Glutamatergic neuron (in vitro differentiated cells): ENCODE data around the gene ALKBH6. TPM values are rescaled to one million over a fixed set of nuclear protein-coding genes. Genes with fewer than 3 reads are reported as not detected.

Experiments used
- DNase-seq: peaks from one replicate; pipeline ENCODE4 v3.0.0; 2022
- H3K27ac Mint-ChIP-seq: one replicate; pipeline ENCODE4 v1.8.0; 2020; ENCODE audit warnings: mild to moderate bottlenecking, mixed read lengths, inconsistent platforms; ENCODE audit not compliant: unreplicated experiment
- H3K27me3 Mint-ChIP-seq: one replicate; pipeline ENCODE4 v1.8.0; 2020; ENCODE audit warnings: mild to moderate bottlenecking, moderate library complexity, mixed read lengths, inconsistent platforms; ENCODE audit not compliant: unreplicated experiment
- H3K36me3 Mint-ChIP-seq: one replicate; pipeline ENCODE4 v1.8.0; 2020; ENCODE audit warnings: mild to moderate bottlenecking, mixed read lengths, inconsistent platforms; ENCODE audit not compliant: unreplicated experiment
- H3K4me1 Mint-ChIP-seq: one replicate; pipeline ENCODE4 v1.8.0; 2020; ENCODE audit warnings: mild to moderate bottlenecking, low read depth, mixed read lengths, inconsistent platforms; ENCODE audit not compliant: unreplicated experiment
- H3K4me3 Mint-ChIP-seq: one replicate; pipeline ENCODE4 v1.8.0; 2020; ENCODE audit warnings: mild to moderate bottlenecking, mixed read lengths, inconsistent platforms; ENCODE audit not compliant: unreplicated experiment
- H3K9me3 Mint-ChIP-seq: one replicate; pipeline ENCODE4 v1.8.0; 2020; ENCODE audit warnings: mild to moderate bottlenecking, moderate library complexity, mixed read lengths, inconsistent platforms; ENCODE audit not compliant: unreplicated experiment
- total RNA-seq: library from RNA; stranded (reverse); fragmentation: NEBNext Ultra II Directional; extraction: Animal tissue kit (Norgen Biotek cat#: 25700); gene quantifications from one replicate; pipeline ENCODE4 v1.2.1, GENCODE V29; 2021; ENCODE audit not compliant: unreplicated experiment
- TF ChIP-seq, protein P1 (sequence below): fragments of 200-600 bp; sonication (generic); IDR thresholded peaks from one replicate; pipeline ENCODE4 v1.5.0; 2021; ENCODE audit not compliant: partially characterized antibody, unreplicated experiment

Gene ALKBH6
- total RNA-seq, 1 donor from 2014 or later, result 29.5 TPM

DNA sequence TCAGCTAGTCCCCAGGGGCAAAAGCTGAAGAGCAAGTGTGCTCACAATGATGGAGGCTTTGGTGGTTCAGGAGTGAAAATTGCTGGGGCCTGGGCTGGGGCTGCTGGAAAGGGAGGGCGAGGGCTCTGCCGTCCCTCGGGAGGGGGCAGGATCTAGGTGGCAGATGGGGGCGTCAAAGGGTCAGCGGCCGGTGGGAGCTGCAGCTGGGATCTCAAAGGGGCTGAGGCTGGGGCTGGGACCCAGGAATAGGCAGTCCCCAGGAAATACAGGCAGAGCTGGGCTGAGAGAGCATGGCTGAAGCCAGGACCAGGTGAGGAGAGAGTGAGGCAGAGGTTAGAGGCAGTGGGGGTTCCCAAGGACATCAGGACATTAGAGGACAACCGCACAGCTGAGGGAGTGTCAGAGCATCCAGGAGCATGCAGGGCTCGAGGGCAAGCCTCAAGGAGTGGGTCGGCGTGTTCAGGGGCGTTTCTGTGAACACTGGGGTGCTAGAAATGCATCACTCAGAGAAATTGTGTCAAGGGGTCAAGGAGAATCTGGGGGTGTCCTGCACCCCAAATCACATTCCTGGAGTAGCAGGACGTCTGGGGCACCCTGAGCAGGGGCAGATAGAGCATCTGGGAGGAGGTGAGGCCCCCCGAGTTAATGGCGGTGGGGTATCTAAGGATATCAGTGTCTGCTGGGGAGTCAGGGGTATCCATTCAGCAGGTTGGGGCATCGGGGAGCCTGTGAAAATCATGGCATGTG lies 4.2 kb downstream of the ALKBH6 start:
- peak overlapping the region; percentile 86 for H3K27ac Mint-ChIP-seq
- H3K4me3 Mint-ChIP-seq, result peak overlapping the region; percentile 76
- peaks cover 15% of the 10 kb centered on the region for H3K4me1 Mint-ChIP-seq
- H3K27me3 Mint-ChIP-seq, result peaks cover 9% of the 10 kb centered on the region
- DNase-seq, result no peak
- peaks cover 2% of the 10 kb centered on the region for H3K9me3 Mint-ChIP-seq
- TF ChIP-seq, protein P1, sequence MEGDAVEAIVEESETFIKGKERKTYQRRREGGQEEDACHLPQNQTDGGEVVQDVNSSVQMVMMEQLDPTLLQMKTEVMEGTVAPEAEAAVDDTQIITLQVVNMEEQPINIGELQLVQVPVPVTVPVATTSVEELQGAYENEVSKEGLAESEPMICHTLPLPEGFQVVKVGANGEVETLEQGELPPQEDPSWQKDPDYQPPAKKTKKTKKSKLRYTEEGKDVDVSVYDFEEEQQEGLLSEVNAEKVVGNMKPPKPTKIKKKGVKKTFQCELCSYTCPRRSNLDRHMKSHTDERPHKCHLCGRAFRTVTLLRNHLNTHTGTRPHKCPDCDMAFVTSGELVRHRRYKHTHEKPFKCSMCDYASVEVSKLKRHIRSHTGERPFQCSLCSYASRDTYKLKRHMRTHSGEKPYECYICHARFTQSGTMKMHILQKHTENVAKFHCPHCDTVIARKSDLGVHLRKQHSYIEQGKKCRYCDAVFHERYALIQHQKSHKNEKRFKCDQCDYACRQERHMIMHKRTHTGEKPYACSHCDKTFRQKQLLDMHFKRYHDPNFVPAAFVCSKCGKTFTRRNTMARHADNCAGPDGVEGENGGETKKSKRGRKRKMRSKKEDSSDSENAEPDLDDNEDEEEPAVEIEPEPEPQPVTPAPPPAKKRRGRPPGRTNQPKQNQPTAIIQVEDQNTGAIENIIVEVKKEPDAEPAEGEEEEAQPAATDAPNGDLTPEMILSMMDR, result no peak
- no peaks in the 10 kb centered on the region for H3K36me3 Mint-ChIP-seq

DNA sequence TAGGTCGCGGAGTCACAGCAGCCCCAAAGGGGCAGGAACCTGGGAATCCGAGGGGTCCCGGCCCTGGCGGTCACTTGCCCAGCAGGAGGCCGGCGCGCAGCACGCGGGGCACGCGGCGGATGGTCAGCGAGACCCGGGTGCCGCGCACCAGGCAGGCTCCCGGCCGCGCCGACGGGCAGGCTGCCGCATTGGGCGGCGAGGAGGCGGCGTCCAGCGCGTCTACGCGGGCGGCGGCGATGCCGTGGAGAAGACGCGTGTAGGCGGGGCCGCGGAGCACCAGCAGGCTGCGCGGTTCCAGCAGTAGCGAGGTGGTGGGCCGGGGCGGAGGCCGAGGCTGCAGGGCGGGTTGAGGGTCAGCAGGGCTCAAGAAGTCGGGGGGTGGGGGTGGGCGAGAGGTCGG lies 4.8 kb downstream of the ALKBH6 start:
- H3K36me3 Mint-ChIP-seq, result no peaks in the 10 kb centered on the region
- H3K4me1 Mint-ChIP-seq, result peaks cover 14% of the 10 kb centered on the region
- DNase-seq, result peak; percentile 75
- TF ChIP-seq, protein P1, result no peak
- H3K9me3 Mint-ChIP-seq, result peaks cover 2% of the 10 kb centered on the region
- peak overlapping the region; percentile 76 for H3K4me3 Mint-ChIP-seq
- peaks cover 7% of the 10 kb centered on the region for H3K27me3 Mint-ChIP-seq
- H3K27ac Mint-ChIP-seq, result no peak overlapping the region

DNA sequence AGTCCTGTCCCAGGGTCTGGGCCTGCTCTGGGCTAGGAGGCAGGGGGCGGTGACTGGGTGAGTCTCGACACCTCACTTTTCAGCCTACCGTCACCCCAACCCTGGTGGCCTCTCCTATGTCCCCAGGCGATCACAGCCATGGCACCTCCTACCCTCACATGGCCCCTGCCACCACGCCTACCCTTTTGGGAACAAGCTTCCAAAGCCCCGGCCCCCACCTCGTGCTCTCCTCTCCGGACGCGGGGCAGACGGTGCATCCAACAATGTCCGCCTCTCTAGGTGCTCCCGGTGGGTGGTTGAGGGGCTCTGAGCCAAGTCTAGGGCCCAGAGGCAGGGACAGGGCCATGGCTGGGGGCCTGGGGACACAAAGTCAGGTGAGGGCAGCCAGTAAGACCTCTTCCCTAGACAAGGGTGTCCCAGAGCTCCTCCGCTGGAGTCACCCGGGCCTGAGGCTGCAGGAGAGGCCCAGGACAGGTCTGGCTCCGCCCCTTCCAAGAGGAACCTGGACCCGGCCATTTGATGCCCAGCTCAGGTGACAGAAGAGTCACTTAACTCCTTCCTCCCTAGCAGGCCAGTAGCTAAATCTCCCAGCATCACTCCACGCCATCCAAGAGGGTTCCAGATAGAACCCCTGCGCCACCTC lies 5.6 kb downstream of the ALKBH6 start, which contains the start of gene SYNE4:
Gene SYNE4, minus strand, starts transcription at position 478 of the 643 bp plus-strand sequence. Its CDS starts 132 bp downstream, at position 346.
- H3K4me3 Mint-ChIP-seq, result peak within 1 kb of the TSS; percentile 76
- H3K4me1 Mint-ChIP-seq, result peaks cover 13% of the 10 kb centered on the region
- TF ChIP-seq, protein P1, result no peak
- no peak for DNase-seq
- H3K27ac Mint-ChIP-seq, result peak within 1 kb of the TSS; percentile 86
- no peaks in the 10 kb centered on the region for H3K36me3 Mint-ChIP-seq
- H3K9me3 Mint-ChIP-seq, result peaks cover 2% of the 10 kb centered on the region
- peaks cover 6% of the 10 kb centered on the region for H3K27me3 Mint-ChIP-seq

DNA sequence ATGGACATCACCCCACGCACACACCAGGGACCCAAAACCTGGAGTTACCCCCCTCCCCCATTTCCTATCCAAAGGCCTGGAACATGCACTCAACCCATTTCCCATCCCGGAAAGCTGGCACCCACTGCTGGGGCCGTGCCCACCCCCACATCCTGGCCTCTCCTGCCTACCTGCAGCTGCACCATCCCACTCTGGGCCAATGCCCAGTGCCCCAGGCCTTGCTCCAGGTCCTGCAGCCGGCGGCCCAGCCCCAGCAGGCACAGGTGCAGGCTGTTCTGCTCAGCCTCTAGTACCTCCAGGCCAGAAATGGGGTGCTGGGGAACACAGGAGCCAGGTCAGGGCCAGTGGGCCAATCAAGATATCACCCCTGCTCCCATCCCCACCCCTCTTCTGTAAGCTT lies 7.1 kb downstream of the ALKBH6 start:
- peaks cover 3% of the 10 kb centered on the region for H3K27me3 Mint-ChIP-seq
- peaks cover 9% of the 10 kb centered on the region for H3K4me1 Mint-ChIP-seq
- no peak overlapping the region for H3K4me3 Mint-ChIP-seq
- peaks cover 2% of the 10 kb centered on the region for H3K9me3 Mint-ChIP-seq
- TF ChIP-seq, protein P1, result no peak
- H3K27ac Mint-ChIP-seq, result no peak overlapping the region
- no peak for DNase-seq
- H3K36me3 Mint-ChIP-seq, result no peaks in the 10 kb centered on the region

DNA sequence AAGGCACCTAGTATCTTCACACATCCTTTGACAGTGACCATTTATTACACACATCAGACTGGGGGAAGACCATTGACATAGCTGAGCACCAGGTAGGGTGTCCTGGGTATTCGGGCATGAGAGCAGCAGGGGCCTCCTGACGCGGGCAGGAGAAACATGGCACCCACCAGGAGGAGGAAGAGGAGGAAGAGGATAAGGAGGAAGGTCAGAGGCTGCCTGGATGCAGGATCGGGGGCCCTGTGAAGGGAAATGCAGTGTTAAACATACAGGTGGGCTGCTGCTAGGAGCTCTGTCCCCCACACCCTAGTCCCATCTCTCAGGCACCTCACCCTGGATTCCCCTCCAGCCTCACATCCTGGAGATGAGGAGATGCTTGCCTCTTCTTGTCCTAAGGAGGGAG lies 10.7 kb downstream of the ALKBH6 start:
- peaks cover 2% of the 10 kb centered on the region for H3K27me3 Mint-ChIP-seq
- TF ChIP-seq, protein P1, result no peak
- no peaks in the 10 kb centered on the region for H3K4me1 Mint-ChIP-seq
- DNase-seq, result no peak
- no peak overlapping the region for H3K4me3 Mint-ChIP-seq
- no peaks in the 10 kb centered on the region for H3K9me3 Mint-ChIP-seq
- no peak overlapping the region for H3K27ac Mint-ChIP-seq
- no peaks in the 10 kb centered on the region for H3K36me3 Mint-ChIP-seq
